Heart left ventricle (tissue), 13 donors: ENCODE data around the gene TECPR2.

Experiments
- POLR2A ChIP-seq, 2 donors: fragments of 450-650 bp; IDR thresholded peaks; one replicate each; pipeline ENCODE4 v1.6.1; 2017; ENCODE audit warnings: antibody characterized with exemption in 2 of 2, mild to moderate bottlenecking in 2 of 2, moderate library complexity in 2 of 2
- TF ChIP-seq, protein P1 (sequence below), 12 donors: fragments of 200-600 bp; sonication (generic) in 4 of 12; IDR thresholded peaks; one replicate each; pipeline versions ENCODE4 v1.5.0 to v1.8.0; 2018 to 2022; ENCODE audit warnings: antibody characterized with exemption in 12 of 12, mild to moderate bottlenecking in 5 of 12
- donor health status: ischemic (EF 13 %, LVEDD 7.1; RV severe dilation, severe dysfunction).
- donor health status: DM: no; HTN: yes; CAD: no.
- donor health status: DM: no; HTN: no; CAD: no.
- donor health status: ischemic (EF 25% LVEDD 6.9; RV normal size, moderate dysfunction).
- donor health status: ischemic (EF 25% LVEDD 5.7; RV mildly dilated, moderate dysfunction).
- donor health status: ischemic (EF 35%, LVEDD 5.7; RV mildly dilated, moderate dysfunction).
- donor health status: nonischemic (EF 11% LVEDD 7.7; RV severe dilation, severe dysfunction).
- donor health status: DM: yes; HTN: yes; CAD: no.
- donor health status: PGD.
- donor health status: ischemic (EF 29% LVEDD 5.4; RV normal size, mild dysfunction).
- donor health status: nonischemic (EF 23%, LVEDD 6.1; RV moderate dilation, normal function).

DNA sequence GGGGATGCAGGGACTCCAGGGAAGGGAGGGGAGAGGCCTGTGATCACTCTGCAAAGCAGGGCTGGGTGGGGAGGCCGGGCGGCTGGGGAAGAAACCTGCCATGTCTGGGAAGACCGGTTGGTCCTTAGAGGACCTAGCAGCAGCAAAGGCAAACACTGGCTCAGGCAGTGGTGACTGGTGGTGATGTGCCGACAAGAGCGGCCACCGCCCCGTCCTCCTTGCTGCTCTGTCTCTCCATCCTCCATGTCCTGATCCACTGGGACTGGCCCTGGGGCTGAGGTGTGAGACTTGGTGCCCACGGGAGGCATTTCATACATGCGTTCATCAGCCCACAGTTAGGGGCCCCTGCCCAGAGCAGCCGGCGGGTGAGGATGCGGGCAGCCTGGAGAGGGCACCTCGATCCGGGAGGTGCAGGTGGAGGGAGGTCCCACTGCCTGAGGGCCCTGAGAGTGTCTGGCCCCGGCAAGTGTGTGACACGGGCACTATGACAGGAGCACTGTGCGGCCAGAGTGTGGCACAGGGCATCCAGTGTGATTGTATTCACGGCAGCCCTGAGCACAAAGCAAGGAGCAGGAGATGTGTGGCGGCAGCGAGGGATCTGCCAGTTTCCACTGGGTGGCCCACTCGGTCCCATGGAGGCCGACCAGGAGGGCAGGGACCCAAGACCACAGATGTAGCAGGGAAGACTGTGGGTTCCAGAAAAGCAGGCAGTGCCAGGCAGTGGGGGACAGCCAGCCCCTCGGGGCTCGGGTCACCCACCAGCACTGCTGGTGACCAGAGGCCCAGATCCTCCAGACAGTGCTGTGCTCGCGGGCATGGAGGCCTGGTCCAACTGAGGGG lies 133.0 kb downstream of the TECPR2 start:
- TF ChIP-seq, protein P1, sequence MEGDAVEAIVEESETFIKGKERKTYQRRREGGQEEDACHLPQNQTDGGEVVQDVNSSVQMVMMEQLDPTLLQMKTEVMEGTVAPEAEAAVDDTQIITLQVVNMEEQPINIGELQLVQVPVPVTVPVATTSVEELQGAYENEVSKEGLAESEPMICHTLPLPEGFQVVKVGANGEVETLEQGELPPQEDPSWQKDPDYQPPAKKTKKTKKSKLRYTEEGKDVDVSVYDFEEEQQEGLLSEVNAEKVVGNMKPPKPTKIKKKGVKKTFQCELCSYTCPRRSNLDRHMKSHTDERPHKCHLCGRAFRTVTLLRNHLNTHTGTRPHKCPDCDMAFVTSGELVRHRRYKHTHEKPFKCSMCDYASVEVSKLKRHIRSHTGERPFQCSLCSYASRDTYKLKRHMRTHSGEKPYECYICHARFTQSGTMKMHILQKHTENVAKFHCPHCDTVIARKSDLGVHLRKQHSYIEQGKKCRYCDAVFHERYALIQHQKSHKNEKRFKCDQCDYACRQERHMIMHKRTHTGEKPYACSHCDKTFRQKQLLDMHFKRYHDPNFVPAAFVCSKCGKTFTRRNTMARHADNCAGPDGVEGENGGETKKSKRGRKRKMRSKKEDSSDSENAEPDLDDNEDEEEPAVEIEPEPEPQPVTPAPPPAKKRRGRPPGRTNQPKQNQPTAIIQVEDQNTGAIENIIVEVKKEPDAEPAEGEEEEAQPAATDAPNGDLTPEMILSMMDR (IDR thresholded peaks at IDR 0.05): no peak
- TF ChIP-seq POLR2A (IDR thresholded peaks at IDR 0.05): no peak
